Upper lobe of left lung (tissue), 6 donors: Measurements from ENCODE around the gene HOXC6. TPM values are rescaled to one million over a fixed set of nuclear protein-coding genes. Genes with fewer than 3 reads are reported as not detected.
A peak's percentile ranks its signal among the peaks of the same experiment; 100 is the strongest.

Experiments used
- ATAC-seq, 2 donors: fragments of 200-7000 bp; cut with Tn5 transposase; one replicate each; pipeline ENCODE4 v1.9.1; 2022; ENCODE audit warnings: mild to moderate bottlenecking in 2 of 2, moderate library complexity in 2 of 2; ENCODE audit not compliant: low FRiP score in 2 of 2
- DNase-seq, 2 donors: peaks; one replicate each; pipeline ENCODE4 v3.0.0-alpha.2; 2019 to 2020
- H3K27ac ChIP-seq, 4 donors: fragments of 200-600 bp; sonication (generic); one replicate each; pipeline ENCODE4 v1.5.1; 2016 to 2019
- H3K27me3 ChIP-seq, 4 donors: fragments of 200-600 bp; sonication (generic); one replicate each; pipeline ENCODE4 v1.5.1; 2017 to 2019
- H3K36me3 ChIP-seq, 4 donors: fragments of 200-600 bp; sonication (generic); one replicate each; pipeline ENCODE4 v1.5.1; 2016 to 2019
- H3K4me1 ChIP-seq, 4 donors: fragments of 200-600 bp; sonication (generic); one replicate each; pipeline ENCODE4 v1.5.1; 2018 to 2019
- H3K4me3 ChIP-seq, 4 donors: fragments of 200-600 bp; sonication (generic); one replicate each; pipeline ENCODE4 v1.5.1; 2017 to 2019; ENCODE audit warnings: mild to moderate bottlenecking in 2 of 4, moderate library complexity in 1 of 4
- H3K9me3 ChIP-seq, 4 donors: fragments of 200-600 bp; sonication (generic); one replicate each; pipeline ENCODE4 v1.5.1; 2018 to 2019
- EP300 ChIP-seq, 4 donors: sonication (generic); formaldehyde crosslinking; IDR thresholded peaks; one replicate each; pipeline ENCODE4 v1.5.1; 2017; ENCODE audit warnings: antibody characterized with exemption in 4 of 4, control low read depth in 2 of 4
- POLR2A ChIP-seq, 4 donors: fragments of 450-650 bp; IDR thresholded peaks; one replicate each; pipeline ENCODE4 v1.5.1; 2016 to 2017; ENCODE audit warnings: antibody characterized with exemption in 4 of 4, mild to moderate bottlenecking in 2 of 4
- POLR2AphosphoS5 ChIP-seq, 2 donors: sonication (generic); formaldehyde crosslinking; IDR thresholded peaks; one replicate each; pipeline ENCODE4 v1.5.1; 2017; ENCODE audit warnings: antibody characterized with exemption in 2 of 2
- WGBS, 2 donors: methylation state at CpG; one replicate each; pipeline ENCODE4 v1.1.5; 2017 to 2018; 5-methylcytosine and 5-hydroxymethylcytosine counted together
- total RNA-seq, 6 donors: library from RNA; depleted of rRNA in 4 of 6; stranded (reverse); fragments of >200 nt in 4 of 6; gene quantifications; one replicate each; pipeline versions ENCODE4 v1.1.0 to v1.2.1, GENCODE V29; 2016 to 2021
- TF ChIP-seq, protein P1 (sequence below), 6 experiments: fragments of 450-650 bp in 4 of 6; fragments of 200-600 bp in 2 of 6; sonication (generic) in 2 of 6; IDR thresholded peaks; one replicate each; pipeline ENCODE4 v1.5.1; 2016 to 2019; ENCODE audit warnings: antibody characterized with exemption in 6 of 6
- donor health status: DM: no; HTN: no; CAD: no; lungs with moderate emphysema.
- donor health status: DM: no; HTN: yes; CAD: no; lungs with severe emphysema.

The HOXC6 gene
- total RNA-seq, 6 donors from 2014 or later = 0.40 to 0.92 TPM; not detected in 4

DNA sequence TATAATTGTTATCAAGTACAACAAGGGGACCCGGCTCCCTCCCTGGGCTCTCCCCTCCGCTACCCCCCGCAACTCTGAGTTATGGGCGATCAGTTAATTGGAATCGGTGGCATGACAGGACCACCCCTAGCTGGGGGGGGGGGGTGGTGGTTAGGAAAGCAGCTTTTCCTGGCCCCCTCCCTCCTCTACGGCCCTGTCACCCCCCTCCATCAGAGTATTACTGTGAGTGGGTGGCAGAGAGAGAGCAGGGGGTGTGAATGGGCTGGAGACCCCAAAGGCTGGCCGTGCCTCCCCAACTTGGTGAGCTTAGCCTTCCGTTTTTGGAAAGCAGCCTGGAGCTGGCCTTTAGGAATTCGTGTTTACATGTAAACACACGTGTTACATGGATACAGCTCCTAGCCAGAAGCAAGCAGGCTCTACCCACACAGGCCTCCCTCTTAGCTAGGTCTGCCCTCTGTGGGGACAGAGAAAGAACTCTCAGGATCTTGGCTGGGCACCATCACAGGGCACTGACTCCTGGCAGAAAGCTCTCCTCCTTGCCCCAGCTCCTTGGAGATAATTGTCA is 24.3 kb downstream of the HOXC6 start:
- H3K36me3 ChIP-seq = no peaks in the 10 kb centered on the region
- peaks cover 0 to 18% (median 5%) of the 10 kb centered on the region in 4 donors for H3K4me1 ChIP-seq
- peak in 1 of 2 donors; percentile 8 for ATAC-seq
- DNase-seq = no peak
- no peak overlapping the region for H3K27ac ChIP-seq
- H3K27me3 ChIP-seq = peaks cover 1 to 51% (median 32%) of the 10 kb centered on the region in 4 donors
- no peaks in the 10 kb centered on the region for H3K9me3 ChIP-seq
- TF ChIP-seq POLR2AphosphoS5 (IDR thresholded peaks at IDR 0.05) (no peak), EP300 (IDR thresholded peaks at IDR 0.05) (no peak)
- 27 to 34% methylated on average over 3 to 10 of the region's 10 CpGs for WGBS, 2 donors
- no peak overlapping the region for H3K4me3 ChIP-seq

DNA sequence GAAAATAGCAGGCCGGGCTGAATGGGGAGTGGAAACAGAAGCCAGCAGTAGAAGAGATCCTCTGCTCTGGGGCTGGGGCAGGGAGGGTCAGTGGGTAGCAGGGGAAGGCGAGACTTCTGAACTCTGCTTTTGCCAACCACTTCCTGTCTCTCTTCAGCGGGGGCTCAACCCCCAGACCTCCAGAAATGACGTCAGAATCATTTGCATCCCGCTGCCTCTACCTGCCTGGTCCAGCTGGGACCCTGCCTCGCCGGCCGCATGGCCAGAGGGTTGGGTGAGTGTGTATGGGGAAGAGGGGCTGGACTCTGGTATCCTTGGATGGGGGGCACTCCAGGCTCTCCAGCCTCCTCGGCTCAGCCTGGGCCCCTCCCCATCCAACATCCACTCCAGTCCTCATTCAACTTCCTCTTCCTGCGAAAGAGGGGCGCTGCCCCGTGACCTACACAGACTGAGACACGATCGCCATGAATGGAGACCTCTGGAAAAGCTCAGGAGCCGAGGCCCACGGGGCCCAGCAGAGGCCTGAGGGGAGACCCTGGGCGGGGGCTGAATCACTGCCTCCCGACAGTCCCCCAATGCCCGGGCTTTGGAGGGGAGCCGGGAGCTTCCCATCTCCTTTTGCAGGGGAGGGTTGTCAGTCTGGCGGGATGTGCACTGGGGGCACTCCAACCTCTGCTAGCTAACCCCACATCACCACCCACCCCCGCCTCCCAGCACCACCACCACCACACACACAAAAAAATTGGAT is 24.9 kb downstream of the HOXC6 start:
- no peak for TF ChIP-seq EP300 (IDR thresholded peaks at IDR 0.05)
- TF ChIP-seq, protein P1, sequence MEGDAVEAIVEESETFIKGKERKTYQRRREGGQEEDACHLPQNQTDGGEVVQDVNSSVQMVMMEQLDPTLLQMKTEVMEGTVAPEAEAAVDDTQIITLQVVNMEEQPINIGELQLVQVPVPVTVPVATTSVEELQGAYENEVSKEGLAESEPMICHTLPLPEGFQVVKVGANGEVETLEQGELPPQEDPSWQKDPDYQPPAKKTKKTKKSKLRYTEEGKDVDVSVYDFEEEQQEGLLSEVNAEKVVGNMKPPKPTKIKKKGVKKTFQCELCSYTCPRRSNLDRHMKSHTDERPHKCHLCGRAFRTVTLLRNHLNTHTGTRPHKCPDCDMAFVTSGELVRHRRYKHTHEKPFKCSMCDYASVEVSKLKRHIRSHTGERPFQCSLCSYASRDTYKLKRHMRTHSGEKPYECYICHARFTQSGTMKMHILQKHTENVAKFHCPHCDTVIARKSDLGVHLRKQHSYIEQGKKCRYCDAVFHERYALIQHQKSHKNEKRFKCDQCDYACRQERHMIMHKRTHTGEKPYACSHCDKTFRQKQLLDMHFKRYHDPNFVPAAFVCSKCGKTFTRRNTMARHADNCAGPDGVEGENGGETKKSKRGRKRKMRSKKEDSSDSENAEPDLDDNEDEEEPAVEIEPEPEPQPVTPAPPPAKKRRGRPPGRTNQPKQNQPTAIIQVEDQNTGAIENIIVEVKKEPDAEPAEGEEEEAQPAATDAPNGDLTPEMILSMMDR (IDR thresholded peaks at IDR 0.05) = no peak
- TF ChIP-seq POLR2AphosphoS5 (IDR thresholded peaks at IDR 0.05) = no peak
- no peak for TF ChIP-seq POLR2A (IDR thresholded peaks at IDR 0.05)
- 7 to 8% methylated on average over 8 to 22 of the region's 22 CpGs for WGBS, 2 donors
- peak in 1 of 2 donors; percentile 67 for DNase-seq
- no peaks in the 10 kb centered on the region for H3K36me3 ChIP-seq
- H3K4me3 ChIP-seq = peak overlapping the region in 3 of 4 donors; percentile 27 to 50 (median 50)
- H3K9me3 ChIP-seq = no peaks in the 10 kb centered on the region
- peaks cover 1 to 45% (median 28%) of the 10 kb centered on the region in 4 donors for H3K27me3 ChIP-seq
- peak in 1 of 2 donors; percentile 52 for ATAC-seq
- H3K4me1 ChIP-seq = peaks cover 0 to 16% (median 5%) of the 10 kb centered on the region in 4 donors
- H3K27ac ChIP-seq = peak overlapping the region in 3 of 4 donors; percentile 7 to 65 (median 49)

DNA sequence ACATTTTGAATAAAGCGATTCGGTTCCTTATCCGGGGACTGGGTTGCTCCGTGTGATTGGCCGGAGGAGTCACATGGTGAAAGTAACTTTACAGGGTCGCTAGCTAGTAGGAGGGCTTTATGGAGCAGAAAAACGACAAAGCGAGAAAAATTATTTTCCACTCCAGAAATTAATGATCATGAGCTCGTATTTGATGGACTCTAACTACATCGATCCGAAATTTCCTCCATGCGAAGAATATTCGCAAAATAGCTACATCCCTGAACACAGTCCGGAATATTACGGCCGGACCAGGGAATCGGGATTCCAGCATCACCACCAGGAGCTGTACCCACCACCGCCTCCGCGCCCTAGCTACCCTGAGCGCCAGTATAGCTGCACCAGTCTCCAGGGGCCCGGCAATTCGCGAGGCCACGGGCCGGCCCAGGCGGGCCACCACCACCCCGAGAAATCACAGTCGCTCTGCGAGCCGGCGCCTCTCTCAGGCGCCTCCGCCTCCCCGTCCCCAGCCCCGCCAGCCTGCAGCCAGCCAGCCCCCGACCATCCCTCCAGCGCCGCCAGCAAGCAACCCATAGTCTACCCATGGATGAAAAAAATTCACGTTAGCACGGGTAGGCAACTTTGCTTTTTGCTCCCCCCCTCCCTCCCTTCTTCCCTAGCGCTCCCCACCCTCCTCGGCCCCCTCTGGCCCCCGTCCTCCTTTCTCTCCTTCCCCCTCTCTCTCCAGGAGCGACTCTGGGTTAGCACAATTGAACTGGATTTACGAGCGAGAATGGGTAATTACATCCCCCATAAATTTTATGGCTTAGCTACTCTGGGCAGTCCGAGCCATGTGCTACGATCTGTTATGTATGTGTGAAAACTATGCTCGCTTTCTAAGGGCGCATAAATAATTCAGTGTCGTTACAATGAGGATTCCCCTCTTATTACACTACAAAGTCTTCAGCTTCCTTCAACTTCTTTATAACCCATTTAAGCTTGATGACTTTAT is 25.8 kb downstream of the HOXC6 start, which contains the start of gene HOXC4:
Gene HOXC4 (plus strand): TSS at position 85 of the 991 bp plus-strand sequence. CDS start 88 bp downstream, at position 173.
- peak within 1 kb of the TSS in 3 of 4 donors; percentile 7 to 65 (median 49) for H3K27ac ChIP-seq
- ATAC-seq = peak in 1 of 2 donors; percentile 87
- peak in 1 of 2 donors; percentile 84 for DNase-seq
- TF ChIP-seq EP300 (IDR thresholded peaks at IDR 0.05) = no peak
- TF ChIP-seq, protein P1 (IDR thresholded peaks at IDR 0.05) = no peak
- TF ChIP-seq POLR2A (IDR thresholded peaks at IDR 0.05) = no peak
- no peak for TF ChIP-seq POLR2AphosphoS5 (IDR thresholded peaks at IDR 0.05)
- no peaks in the 10 kb centered on the region for H3K36me3 ChIP-seq
- H3K4me1 ChIP-seq = peaks cover 0 to 16% (median 5%) of the 10 kb centered on the region in 4 donors
- H3K4me3 ChIP-seq = peak within 1 kb of the TSS in 3 of 4 donors; percentile 27 to 50 (median 50)
- peaks cover 1 to 41% (median 25%) of the 10 kb centered on the region in 4 donors for H3K27me3 ChIP-seq
- WGBS, 2 donors = 4 to 5% methylated on average over 30 to 52 of the region's 52 CpGs
- H3K9me3 ChIP-seq = no peaks in the 10 kb centered on the region

DNA sequence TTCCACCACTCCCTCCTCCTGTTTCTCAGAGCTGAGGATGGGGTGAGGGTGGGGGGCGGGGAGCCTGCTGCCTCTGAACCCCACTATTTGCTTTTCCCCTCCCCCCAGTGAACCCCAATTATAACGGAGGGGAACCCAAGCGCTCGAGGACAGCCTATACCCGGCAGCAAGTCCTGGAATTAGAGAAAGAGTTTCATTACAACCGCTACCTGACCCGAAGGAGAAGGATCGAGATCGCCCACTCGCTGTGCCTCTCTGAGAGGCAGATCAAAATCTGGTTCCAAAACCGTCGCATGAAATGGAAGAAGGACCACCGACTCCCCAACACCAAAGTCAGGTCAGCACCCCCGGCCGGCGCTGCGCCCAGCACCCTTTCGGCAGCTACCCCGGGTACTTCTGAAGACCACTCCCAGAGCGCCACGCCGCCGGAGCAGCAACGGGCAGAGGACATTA is 26.5 kb downstream of the HOXC6 start:
- no peaks in the 10 kb centered on the region for H3K9me3 ChIP-seq
- DNase-seq (peak in 1 of 2 donors; percentile 76), ATAC-seq (no peak)
- no peak overlapping the region for H3K27ac ChIP-seq
- peaks cover 1 to 37% (median 25%) of the 10 kb centered on the region in 4 donors for H3K27me3 ChIP-seq
- H3K4me3 ChIP-seq = peak overlapping the region in 1 of 4 donors; percentile 50
- H3K4me1 ChIP-seq = peaks cover 0 to 16% (median 5%) of the 10 kb centered on the region in 4 donors
- WGBS, 2 donors = 23 to 39% methylated on average over 9 to 24 of the region's 24 CpGs
- no peaks in the 10 kb centered on the region for H3K36me3 ChIP-seq
- TF ChIP-seq POLR2A (IDR thresholded peaks at IDR 0.05) (no peak), POLR2AphosphoS5 (IDR thresholded peaks at IDR 0.05) (no peak), EP300 (IDR thresholded peaks at IDR 0.05) (no peak)
- TF ChIP-seq, protein P1 (IDR thresholded peaks at IDR 0.05) = no peak
